Activated CD8-positive, alpha-beta memory T cell treated with anti-CD3 and anti-CD28 coated beads for 36 hours (primary cell): Measurements from ENCODE around the gene MAEA. TPM values are rescaled to one million over a fixed set of nuclear protein-coding genes. Genes with fewer than 3 reads are reported as not detected.
"Not testable (repeated sequence)": the region's sequence is repeated elsewhere in the genome, so short reads cannot be mapped to it uniquely, and the experiment has no call there.

Experiments
- CTCF ChIA-PET: fragments of 350-600 bp; sonication (Branson Sonifier 250); formaldehyde crosslinking; loops from one replicate; lab custom pipeline; 2021; ENCODE audit warnings: antibody characterized with exemption; lab: Charles Lee
- POLR2A ChIA-PET: fragments of 350-600 bp; sonication (Branson Sonifier 250); formaldehyde crosslinking; loops from one replicate; lab custom pipeline; 2021; ENCODE audit warnings: antibody characterized with exemption; lab: Charles Lee
- total RNA-seq, 2 experiments: library from RNA; stranded (reverse); gene quantifications; one replicate each; pipeline ENCODE4 v1.2.3, GENCODE V29; 2021

Gene MAEA
- total RNA-seq, 2 experiments from 2014 or later, result 54.6 to 57.2 TPM

DNA sequence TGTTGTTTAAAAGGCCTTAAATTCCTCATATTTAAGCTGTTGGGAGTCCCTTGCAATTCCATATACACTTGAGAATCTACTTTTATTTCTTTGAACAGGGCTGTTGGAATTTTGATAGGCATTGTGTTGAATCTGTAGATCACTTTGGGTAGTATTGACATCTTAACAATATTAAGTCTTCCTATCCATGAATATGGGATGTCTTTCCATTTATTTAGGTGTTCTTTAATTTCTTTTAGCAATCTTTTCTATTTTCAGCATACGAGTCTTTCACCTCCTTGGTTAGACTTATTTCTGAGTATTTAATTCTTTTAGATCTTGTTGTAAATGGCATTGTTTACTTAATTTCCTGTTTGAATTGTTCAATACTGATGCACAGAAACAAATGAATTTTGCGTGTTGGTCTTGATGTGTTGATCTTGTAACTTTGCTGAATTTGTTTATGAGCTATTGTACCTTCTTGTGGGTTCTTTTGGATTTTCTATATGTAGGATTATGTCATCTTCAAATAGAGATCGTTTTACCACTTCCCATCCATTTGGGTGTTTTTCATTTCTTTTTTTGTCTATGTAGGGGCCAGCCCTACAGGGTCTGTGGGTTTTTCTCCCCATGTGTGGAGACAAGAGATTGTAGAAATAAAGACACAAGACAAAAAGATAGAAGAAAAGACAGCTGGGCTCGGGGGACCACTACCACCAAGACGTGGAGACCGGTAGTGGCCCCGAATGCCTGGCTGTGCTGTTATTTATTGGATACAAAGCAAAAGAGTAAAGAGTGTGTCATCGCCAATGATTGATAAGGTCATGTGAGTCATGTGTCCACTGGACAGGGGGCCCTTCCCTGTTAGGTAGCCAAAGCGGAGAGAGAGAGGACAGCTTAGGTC lies 22.6 kb upstream of the MAEA start:
- CTCF ChIA-PET, result interaction anchor here (1.1 to 2.8 kb wide), 15 partner anchors 10 to 138 kb away, joined by 3 to 22 read pairs (median 6); partner anchors contain the start of genes CTBP1 and MAEA
- POLR2A ChIA-PET, result interaction anchor here (0.6 to 1.0 kb wide), 3 partner anchors 9 to 23 kb away, joined by 3 read pairs; partner anchors contain the start of gene MAEA

DNA sequence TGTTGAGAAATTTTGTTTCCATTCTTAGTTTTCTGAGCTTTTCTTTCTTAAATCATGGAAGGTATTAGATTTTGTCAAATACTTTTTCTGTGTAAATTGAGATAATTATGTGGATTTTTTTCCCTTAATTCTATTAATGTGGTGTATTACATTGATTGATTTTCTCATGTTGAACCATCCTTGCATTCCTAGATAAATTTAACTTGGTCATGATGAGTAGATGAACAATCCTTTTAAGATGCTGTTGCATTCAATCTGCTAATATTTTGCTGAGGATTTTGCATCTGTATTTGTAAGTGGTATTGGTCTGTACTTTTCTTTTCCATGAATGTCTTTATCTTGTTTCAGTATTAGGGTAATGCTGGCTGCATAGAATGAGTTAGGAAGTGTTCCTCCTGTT lies 20.5 kb upstream of the MAEA start:
- ChIA-PET POLR2A (no interaction called here), CTCF (interaction anchor here (0.8 to 2.8 kb wide), 3 partner anchors 12 to 102 kb away, joined by 3 to 18 read pairs (median 13); no protein-coding TSS in a partner anchor)

DNA sequence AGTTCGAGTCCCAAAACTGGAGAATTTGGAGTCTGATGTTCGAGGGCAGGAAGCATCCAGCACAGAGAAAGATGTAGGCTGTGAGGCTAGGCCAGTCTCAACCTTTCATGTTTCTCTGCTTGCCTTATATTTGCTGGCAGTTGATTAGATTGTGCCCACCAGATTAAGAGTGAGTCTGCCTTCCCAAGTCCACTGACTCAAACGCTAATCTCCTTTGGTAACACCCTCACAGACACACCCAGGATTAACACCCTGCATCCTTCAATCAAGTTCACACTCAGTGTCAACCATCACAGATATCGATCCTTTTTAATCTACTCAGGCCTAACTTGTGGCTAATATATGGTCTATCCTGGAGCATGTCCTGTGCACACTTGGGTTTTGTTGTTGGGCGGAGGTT lies 18.0 kb upstream of the MAEA start:
- CTCF ChIA-PET, result no interaction called here
- POLR2A ChIA-PET, result no interaction called here

DNA sequence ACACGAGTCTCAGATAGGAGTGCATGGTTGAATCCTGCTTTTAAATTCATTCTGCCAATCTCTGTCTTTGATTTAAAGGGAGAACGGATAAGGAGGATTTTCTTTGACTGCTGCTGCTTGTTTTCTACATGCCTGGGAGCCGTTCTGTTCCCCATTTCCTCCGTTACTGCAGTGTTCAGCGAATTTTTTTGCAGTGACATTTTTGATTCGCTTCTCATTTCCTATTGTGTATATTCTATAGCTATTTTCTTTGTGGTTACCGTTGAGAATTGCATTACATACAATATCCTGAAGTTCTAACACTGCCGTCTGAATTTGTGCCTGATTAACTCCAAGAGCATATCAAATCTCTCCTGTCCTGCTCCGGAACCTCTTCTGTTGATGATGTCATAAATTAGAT lies 14.8 kb upstream of the MAEA start:
- ChIA-PET CTCF (no interaction called here), POLR2A (no interaction called here)

DNA sequence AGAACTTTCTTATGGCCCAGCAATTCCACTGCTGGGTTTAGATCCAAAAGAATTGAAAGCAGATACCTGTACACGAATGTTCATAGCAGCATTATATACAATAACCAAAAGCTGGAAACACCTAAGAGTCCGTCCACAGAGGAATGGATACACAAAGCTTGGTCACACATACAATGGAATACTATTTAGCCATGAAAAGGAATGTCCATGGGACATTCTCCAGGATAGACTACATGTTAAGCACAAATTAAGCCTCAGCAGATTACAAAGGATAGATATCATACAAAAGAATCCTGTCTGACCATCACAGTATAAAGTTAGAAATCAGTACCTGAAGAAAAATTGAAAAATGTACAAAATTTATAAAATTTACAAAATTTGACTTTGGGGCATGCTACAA lies 12.7 kb upstream of the MAEA start:
- ChIA-PET CTCF (no interaction called here), POLR2A (no interaction called here)

DNA sequence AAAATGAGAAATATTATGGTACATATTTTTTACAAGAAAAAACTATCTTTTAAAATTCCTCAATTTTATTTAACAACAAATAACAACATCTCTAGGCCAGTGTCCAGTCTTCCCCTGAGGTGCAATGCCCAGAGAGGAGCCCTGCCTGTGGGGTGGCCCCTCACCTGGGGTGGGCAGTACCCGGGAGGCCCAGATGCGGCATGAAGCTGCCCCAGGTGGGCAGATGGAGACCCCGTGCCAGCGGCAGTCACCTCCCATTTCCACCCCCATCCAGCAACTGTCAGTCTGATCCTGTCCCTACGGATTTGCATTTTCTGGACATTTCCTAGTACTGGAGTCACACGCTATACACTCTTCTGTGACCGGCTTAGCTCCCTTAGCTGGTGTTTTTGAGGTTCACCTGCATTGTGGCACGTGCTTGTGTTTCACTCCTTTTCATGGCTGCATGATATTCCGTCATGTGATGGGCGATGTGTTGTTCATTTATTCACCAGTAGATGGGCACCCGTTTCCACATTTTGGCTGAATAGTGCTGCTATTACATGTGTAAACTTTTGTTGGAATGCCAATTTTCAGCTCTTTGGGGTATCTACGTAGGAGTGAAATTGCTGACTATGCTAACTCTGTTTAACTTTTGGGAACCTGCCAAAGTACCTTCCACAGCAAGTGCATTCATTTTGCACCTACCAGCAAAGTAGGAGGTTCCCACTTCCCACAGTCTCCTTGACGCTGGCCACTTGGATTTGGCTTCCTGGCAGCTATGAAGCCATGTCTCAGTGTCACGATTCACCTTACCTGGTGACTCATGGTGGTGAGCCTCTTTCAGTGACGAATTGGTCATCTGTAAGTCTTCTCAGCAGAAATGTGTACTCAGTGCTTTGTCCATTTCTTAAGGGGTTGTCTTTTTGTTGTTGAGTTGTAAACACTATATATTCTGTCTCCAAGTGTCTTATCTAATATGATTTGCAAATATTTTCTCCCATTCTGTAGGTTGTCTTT lies 11.7 kb upstream of the MAEA start:
- ChIA-PET CTCF (interaction anchor here (1.0 to 1.4 kb wide), 3 partner anchors 10 to 146 kb away, joined by 3 to 5 read pairs (median 5); no protein-coding TSS in a partner anchor), POLR2A (no interaction called here)

DNA sequence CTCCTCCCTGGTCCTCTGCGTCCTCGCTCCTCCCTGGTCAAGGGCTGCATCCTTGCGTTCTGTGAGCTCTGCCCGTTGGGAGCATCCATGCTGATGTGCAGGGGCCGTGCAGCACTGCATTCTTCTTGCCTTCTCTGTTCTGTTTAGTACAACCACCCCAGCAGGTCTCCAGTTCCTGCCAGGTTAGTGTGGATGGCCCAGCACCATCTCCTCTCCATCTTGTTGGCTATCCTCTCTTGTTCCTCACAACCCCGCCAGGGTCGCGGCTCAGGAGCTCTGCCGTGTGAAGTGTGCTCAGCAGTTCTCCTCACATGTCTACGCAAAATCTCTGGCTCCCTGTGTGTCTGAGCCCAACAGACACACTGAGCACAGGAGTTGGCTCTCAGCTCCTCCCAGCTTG lies 10.4 kb upstream of the MAEA start:
- ChIA-PET POLR2A (no interaction called here), CTCF (no interaction called here)

DNA sequence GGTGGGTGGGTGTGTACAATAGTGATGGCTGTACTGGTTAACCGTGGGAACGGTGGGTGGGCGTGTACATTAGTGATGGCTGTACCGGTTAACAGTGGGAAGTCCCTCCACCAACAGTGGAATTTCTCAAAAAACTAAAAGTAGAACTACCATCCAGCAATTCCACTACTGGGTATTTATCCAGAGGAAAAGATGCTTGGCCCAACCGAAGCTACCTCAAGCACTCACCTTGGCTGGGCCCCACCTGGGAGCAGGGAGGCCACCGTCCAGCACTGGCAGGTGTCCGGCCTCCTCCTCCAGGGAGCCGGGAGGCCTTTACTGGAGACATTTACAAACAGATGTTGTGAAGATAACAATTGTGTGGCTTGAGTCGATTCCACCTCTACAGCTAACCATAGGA lies 6.0 kb upstream of the MAEA start:
- ChIA-PET POLR2A (no interaction called here), CTCF (interaction anchor here (1.8 kb wide), 1 partner anchor 153 kb away, joined by 4 read pairs; no protein-coding TSS in a partner anchor)

DNA sequence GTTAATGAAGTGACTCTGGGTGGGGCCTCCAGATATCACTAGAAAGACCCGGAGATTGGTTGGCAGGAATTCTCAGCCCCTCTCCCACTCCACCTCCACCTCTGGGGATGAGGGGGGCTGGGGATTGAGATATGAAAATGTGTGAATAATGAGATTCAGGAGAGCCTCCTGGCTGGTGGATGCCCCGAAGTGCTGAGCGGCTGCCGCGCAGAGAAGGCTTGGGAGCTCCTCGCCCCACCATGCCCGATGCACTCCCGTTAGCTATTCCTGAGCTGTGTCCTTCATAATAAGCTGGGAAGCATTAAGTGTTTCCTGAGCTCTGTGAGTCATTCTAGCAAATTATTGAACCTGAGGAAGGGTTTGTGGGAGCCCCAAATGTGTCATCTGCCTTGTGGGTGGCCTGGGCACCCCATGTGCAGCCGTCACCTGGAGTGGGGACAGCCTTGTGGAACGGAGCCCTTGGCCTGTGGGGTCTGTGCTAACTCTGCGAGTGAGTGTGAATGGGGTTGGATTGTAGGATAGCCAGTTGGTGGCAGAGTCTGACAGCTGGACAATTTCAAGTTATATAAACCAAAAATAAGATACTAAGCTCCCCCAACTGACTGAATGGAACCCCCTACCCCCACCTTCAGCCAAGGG lies 4.4 kb upstream of the MAEA start:
- POLR2A ChIA-PET, result interaction anchor here (0.6 kb wide), 1 partner anchor 325 kb away, joined by 3 read pairs; no protein-coding TSS in a partner anchor
- CTCF ChIA-PET, result interaction anchor here (0.9 to 2.5 kb wide), 5 partner anchors 9 to 262 kb away, joined by 3 to 9 read pairs (median 4); no protein-coding TSS in a partner anchor

DNA sequence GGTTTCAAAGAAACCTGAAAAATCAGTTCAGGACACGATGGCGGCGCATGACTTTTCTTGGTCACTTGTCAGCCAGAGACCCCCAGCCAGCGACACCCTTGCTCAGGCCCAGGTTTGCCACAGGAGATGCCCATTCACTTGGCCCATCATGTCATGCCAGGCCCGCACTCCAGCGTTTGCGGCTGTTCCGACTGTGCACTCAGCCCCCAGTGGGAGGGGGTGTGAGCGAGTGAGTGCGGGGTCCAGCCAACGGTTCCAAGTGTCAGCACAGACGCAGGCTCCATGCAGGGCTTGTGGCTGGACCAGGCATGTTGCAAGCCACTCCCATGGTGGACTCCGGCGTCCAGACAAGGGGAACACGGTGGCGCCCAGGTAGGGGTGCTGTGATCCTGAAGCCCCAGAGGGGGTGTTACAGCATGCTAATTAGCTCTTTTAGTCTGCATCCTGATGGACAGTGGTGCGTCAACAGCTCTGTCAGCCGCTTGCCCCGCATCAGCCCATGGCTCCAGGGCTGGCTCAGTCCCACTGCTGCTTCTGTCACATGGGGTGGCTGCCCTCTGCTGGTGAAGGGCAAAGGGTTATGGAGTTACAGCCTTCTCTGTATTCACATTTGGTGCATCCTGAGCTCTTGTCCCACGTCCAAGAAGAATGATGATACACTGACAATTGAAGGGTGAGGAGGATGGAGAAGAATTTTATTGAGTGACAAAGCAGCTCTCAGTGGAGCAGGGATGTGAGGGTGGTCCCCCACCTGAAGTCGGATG lies 3.7 kb upstream of the MAEA start:
- ChIA-PET POLR2A (no interaction called here), CTCF (interaction anchor here (0.6 to 2.5 kb wide), 6 partner anchors 8 to 263 kb away, joined by 3 to 9 read pairs (median 4); no protein-coding TSS in a partner anchor)

DNA sequence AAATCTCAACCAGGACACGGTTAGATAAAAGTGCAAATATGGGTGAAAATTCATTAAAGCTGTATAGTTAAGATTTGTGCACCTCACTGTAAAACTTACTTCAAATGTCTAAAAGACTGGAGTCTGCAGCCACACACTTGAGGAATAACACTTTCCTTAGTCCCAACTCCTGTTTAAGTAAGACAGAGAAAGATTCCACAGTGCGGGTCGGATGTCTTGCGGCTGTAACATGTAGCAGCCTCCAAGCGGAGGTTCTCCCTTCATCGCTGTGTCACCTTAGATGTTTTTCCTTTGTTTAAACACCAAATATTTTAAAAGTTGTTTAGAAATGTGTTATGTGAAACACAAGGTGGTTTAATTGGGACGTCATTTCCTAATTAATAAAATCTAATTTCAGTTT lies 905 bp upstream of the MAEA start:
- POLR2A ChIA-PET, result interaction anchor here (0.7 to 1.8 kb wide), 6 partner anchors 20 to 590 kb away, joined by 3 to 11 read pairs (median 3); partner anchors contain the start of gene IDUA
- CTCF ChIA-PET, result interaction anchor here (0.5 to 2.3 kb wide), 4 partner anchors 21 to 60 kb away, joined by 3 to 6 read pairs (median 5); no protein-coding TSS in a partner anchor

DNA sequence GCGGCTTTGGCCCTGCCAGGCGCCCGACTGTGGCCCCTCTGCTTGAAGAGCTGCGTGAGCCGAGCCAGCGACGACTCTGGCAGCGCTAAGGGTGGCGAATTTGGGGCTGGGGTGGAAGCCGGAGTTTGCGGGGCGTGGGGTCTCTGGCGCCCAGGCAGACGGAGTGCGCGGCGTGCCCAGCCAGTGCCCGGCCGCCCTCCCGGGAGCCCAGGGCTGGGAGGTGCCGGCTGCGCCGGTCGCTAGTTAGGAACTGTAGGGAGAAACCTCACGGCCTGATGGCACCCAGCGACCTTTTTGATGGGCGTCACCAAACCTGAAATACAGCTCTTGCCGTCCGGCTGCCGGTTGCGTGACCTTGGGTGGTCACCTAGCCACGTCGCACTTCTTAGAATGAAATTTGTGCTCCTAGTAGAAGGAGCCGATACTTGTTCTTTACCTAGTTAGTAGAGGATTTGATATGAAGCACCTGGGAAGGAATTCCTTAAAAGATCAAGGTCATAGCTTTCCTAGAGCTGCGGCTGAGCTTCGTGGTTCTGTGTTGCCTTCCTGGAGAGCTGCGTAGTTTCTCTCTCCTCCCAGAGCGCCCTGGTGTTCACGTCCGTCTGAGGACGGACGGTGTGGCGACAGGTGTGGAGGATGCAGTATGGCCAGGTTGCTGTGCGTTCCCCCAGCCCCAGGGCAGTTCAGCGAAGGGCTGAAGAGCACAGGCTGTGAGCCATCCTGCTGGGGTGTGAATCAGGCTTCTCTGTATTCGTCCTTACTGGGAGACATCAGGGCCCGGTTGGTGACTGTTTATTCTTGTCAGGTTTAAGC lies 680 bp downstream of the MAEA start:
- CTCF ChIA-PET, result interaction anchor here (0.6 to 2.3 kb wide), 7 partner anchors 20 to 160 kb away, joined by 3 to 6 read pairs (median 5); no protein-coding TSS in a partner anchor

DNA sequence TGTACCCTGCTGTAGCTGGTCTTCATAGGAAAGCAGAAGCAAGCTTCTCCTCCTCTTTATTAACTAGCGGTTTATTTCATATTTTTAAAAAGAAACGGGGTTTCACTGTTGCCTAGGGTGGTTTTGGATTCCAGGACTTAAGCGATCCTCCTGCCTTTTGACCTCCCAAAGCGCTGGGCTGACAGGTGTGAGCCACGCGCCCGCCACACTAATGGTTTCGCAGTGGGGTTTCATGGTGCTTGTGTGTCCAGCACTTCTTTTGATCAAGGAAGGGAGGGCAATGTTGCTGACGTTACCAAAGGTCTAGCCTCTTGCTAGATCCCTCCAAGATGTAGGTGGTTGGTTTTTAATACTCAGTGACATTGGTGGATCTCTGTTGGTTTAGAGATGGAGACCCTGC lies 1.4 kb downstream of the MAEA start:
- ChIA-PET POLR2A (interaction anchor here (0.5 to 1.2 kb wide), 2 partner anchors 57 to 618 kb away, joined by 3 to 6 read pairs; no protein-coding TSS in a partner anchor), CTCF (interaction anchor here (0.8 to 1.5 kb wide), 5 partner anchors 19 to 160 kb away, joined by 3 to 5 read pairs (median 3); no protein-coding TSS in a partner anchor)

More for the DNA sequence above, 680 bp downstream of the MAEA start:
- POLR2A ChIA-PET, result interaction anchor here (0.5 to 1.8 kb wide), 5 partner anchors 19 to 618 kb away, joined by 3 to 11 read pairs (median 6); no protein-coding TSS in a partner anchor

DNA sequence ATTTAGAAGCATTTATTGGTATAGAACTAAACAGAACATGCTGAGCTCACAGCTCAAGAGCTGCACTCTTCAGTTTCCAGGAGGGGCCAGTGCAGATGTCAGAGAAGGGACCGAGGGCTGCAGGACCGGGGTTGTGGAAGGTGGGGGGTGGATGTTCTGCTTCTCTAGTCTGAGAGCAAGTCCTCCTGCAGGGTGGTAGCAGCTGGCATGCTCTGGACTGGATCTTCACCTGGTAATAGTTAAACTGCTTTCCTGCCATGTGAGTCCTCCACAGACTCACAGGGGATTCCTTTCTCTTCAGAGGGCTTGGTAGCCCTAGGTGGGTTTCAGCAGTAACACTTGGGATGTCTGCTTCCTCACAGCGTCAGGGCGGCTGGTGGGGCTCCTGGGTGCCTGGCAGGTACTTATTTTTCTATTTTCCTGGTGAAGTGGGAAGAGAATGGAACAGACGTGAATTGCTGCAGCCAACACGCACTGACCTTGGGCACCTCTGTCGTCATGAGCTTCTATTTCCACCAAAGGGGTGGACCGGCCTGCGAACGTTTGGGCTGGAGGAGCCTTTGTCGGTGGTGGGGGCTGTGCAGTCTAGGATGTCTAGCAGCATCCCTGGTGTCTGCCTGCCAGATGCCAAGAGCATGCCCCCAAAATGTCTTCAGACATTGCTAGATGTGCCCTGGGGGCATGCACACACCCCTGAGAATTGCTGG lies 2.5 kb downstream of the MAEA start:
- POLR2A ChIA-PET, result interaction anchor here (1.0 kb wide), 1 partner anchor 56 kb away, joined by 3 read pairs; no protein-coding TSS in a partner anchor
- CTCF ChIA-PET, result interaction anchor here (0.8 to 1.3 kb wide), 4 partner anchors 24 to 125 kb away, joined by 3 to 4 read pairs (median 3); no protein-coding TSS in a partner anchor

DNA sequence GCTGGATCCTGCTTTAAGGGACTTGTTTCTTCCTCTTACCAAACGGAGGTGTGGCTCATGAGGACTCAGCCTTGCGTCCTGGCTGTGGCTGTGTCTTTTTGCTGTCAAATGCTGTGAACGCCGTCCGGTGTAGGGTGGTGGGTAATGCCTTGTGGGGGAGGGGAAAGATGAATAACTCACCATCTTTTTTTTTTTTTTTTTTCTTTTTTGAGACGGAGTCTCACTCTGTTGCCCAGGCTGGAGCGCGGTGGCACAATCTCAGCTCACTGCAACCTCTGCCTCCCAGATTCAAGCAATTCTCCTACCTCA lies 3.0 kb downstream of the MAEA start:
- POLR2A ChIA-PET, result not testable (repeated sequence)
- CTCF ChIA-PET, result interaction anchor here (0.9 to 1.3 kb wide), 3 partner anchors 10 to 125 kb away, joined by 3 to 4 read pairs (median 4); no protein-coding TSS in a partner anchor

DNA sequence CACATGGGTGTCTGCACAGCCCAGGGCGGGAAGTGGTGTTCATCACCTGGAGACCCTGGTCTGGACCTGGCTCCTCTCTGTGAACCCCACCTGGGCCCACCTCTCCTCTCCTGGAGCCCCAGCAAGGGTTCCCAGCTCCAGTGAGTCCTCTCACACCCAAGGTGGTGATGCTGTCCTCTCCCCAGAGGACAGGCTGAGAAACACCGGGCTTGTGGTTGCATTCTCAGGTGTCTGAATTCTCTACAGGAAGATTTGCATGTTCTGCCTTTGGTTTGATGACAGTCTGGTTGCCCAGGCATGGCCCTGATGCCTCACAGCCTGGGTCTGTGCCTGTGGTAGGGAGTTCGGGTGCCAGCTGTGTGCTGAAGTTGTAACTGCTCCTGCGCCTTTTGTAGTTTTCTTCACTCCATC lies 3.8 kb downstream of the MAEA start:
- POLR2A ChIA-PET, result no interaction called here
- CTCF ChIA-PET, result interaction anchor here (0.7 to 1.3 kb wide), 4 partner anchors 8 to 126 kb away, joined by 3 to 4 read pairs (median 4); no protein-coding TSS in a partner anchor
